HCT116 (cell line): ENCODE results near the gene FRA10AC1. TPM values are rescaled to one million over a fixed set of nuclear protein-coding genes. Genes with fewer than 3 reads are reported as not detected.

Experiments
- ATAC-seq: fragments of 200-7000 bp; cut with Tn5 transposase; 2 replicates; pipeline ENCODE4 v1.9.1; 2020; ENCODE audit warnings: mild to moderate bottlenecking, moderate library complexity
- BruUV-seq: library from RNA; stranded (reverse); fragments of 400-500 nt; replicated peaks from 2 replicates; lab custom pipeline; 2021; lab: Mats Ljungman, UMichigan
- CTCF ChIA-PET: fragments of 300-600 bp; sonication (Branson Sonifier 250); formaldehyde crosslinking; loops from one replicate; lab custom pipeline; 2021; ENCODE audit warnings: antibody characterized with exemption; lab: Charles Lee
- POLR2A ChIA-PET: fragments of 300-600, 350-600 bp; sonication (Branson Sonifier 250); formaldehyde crosslinking; loops from one replicate; lab custom pipeline; 2021; ENCODE audit warnings: antibody characterized with exemption; lab: Charles Lee
- RAD21 ChIA-PET, 2 experiments: fragments of 300-600 bp; sonication (Branson Sonifier 250); formaldehyde crosslinking; loops; one replicate each; lab custom pipeline; 2023; ENCODE audit warnings: low total read pairs in 2 of 2; ENCODE audit not compliant: uncharacterized antibody in 2 of 2, unreplicated experiment in 2 of 2, low non-redundant PET in 1 of 2; lab: Charles Lee
- DNase-seq: peaks from one replicate; pipeline ENCODE4 v3.0.0-alpha.2; 2010; ENCODE audit warnings: low read depth, low spot score
- H2AFZ ChIP-seq: fragments of 200-600 bp; shearing (Covaris generic), sonication (generic); 2 replicates; pipeline ENCODE4 v1.6.1; 2017; ENCODE audit warnings: low read depth, mixed run types, mixed read lengths, antibody characterized with exemption, low read length; ENCODE audit not compliant: poor library complexity, severe bottlenecking
- H3K27ac ChIP-seq: 2 replicates; pipeline ENCODE4 v1.5.1; 2012; ENCODE audit warnings: low read depth, low read length
- H3K27me3 ChIP-seq: fragments of 200-600 bp; sonication (generic); 2 replicates; pipeline ENCODE4 v1.6.1; 2016; ENCODE audit warnings: mixed run types, low read length, mixed read lengths; ENCODE audit not compliant: insufficient read depth
- H3K36me3 ChIP-seq, 2 experiments: fragments of 200-500 bp in 1 of 2; fragments of 200-600 bp in 1 of 2; sonication (Bioruptor generic) in 1 of 2; sonication (generic) in 1 of 2; 2 replicates each; pipeline versions ENCODE4 v1.5.1 to v1.6.1; 2014 to 2016; ENCODE audit warnings: low read length in 2 of 2, inconsistent platforms in 1 of 2, mixed read lengths in 1 of 2, mixed run types in 1 of 2; ENCODE audit not compliant: insufficient read depth in 2 of 2, control insufficient read depth in 1 of 2
- H3K4me1 ChIP-seq, 2 experiments: fragments of 200-600 bp in 1 of 2; sonication (generic) in 1 of 2; 2 replicates each; pipeline versions ENCODE4 v1.5.1 to v1.6.1; 2012 to 2017; ENCODE audit warnings: low read length in 2 of 2, inconsistent platforms in 1 of 2, mild to moderate bottlenecking in 1 of 2, mixed read lengths in 1 of 2, mixed run types in 1 of 2, moderate library complexity in 1 of 2; ENCODE audit not compliant: insufficient read depth in 2 of 2, control insufficient read depth in 1 of 2
- H3K4me2 ChIP-seq: fragments of 200-600 bp; sonication (generic); 2 replicates; pipeline ENCODE4 v1.6.1; 2017; ENCODE audit warnings: mixed run types, low read length, mixed read lengths
- H3K4me3 ChIP-seq, 2 experiments: fragments of 200-600 bp in 1 of 2; sonication (generic) in 1 of 2; replicated peaks in 1 of 2; 2 replicates each; pipeline ENCODE4 v1.5.1; 2011 to 2016; ENCODE audit warnings: low read length in 2 of 2, control low read depth in 1 of 2, low read depth in 1 of 2, mild to moderate bottlenecking in 1 of 2, mixed read lengths in 1 of 2, mixed run types in 1 of 2
- H3K79me2 ChIP-seq: fragments of 200-600 bp; sonication (generic); 2 replicates; pipeline ENCODE4 v1.6.1; 2017; ENCODE audit warnings: mild to moderate bottlenecking, mixed run types, low read length, moderate library complexity, mixed read lengths; ENCODE audit not compliant: insufficient read depth
- H3K9ac ChIP-seq: fragments of 200-600 bp; sonication (generic); 2 replicates; pipeline ENCODE4 v1.6.1; 2016; ENCODE audit warnings: low read length, mixed read lengths
- H3K9me2 ChIP-seq: fragments of 200-600 bp; sonication (generic), shearing (Covaris generic); 2 replicates; pipeline ENCODE4 v1.6.1; 2017; ENCODE audit warnings: mixed run types, mild to moderate bottlenecking, moderate library complexity; ENCODE audit not compliant: insufficient read depth
- H3K9me3 ChIP-seq, 2 experiments: fragments of 200-500 bp in 1 of 2; fragments of 200-600 bp in 1 of 2; sonication (Bioruptor generic) in 1 of 2; sonication (generic) in 1 of 2; 2 replicates each; pipeline ENCODE4 v1.6.1; 2014 to 2017; ENCODE audit warnings: low read length in 2 of 2, mixed read lengths in 2 of 2, inconsistent platforms in 1 of 2, low read depth in 1 of 2, mild to moderate bottlenecking in 1 of 2, mixed run types in 1 of 2, moderate library complexity in 1 of 2; ENCODE audit not compliant: control insufficient read depth in 1 of 2, insufficient read depth in 1 of 2
- H4K20me1 ChIP-seq: fragments of 200-600 bp; sonication (generic), shearing (Covaris generic); 2 replicates; pipeline ENCODE4 v1.6.1; 2017; ENCODE audit warnings: mixed run types, mild to moderate bottlenecking, moderate library complexity; ENCODE audit not compliant: insufficient read depth
- ELF1 ChIP-seq: IDR thresholded peaks from 2 replicates; pipeline ENCODE4 v1.6.1; 2012; ENCODE audit warnings: low read depth, borderline replicate concordance
- EZH2 ChIP-seq: fragments of 200-600 bp; sonication (generic); IDR thresholded peaks from 2 replicates; pipeline ENCODE4 v1.6.1; 2017; ENCODE audit warnings: antibody characterized with exemption, mixed run types
- FOSL1 ChIP-seq: IDR thresholded peaks from 2 replicates; pipeline ENCODE4 v1.6.1; 2012; ENCODE audit warnings: low read depth
- POLR2AphosphoS5 ChIP-seq: IDR thresholded peaks from 2 replicates; pipeline ENCODE4 v1.6.1; 2011; ENCODE audit warnings: mild to moderate bottlenecking, low read depth, low read length, moderate library complexity
- RAD21 ChIP-seq: IDR thresholded peaks from 2 replicates; pipeline ENCODE4 v1.6.1; 2012; ENCODE audit warnings: low read depth, mild to moderate bottlenecking
- REST ChIP-seq: IDR thresholded peaks from 2 replicates; pipeline ENCODE4 v1.6.1; 2012; ENCODE audit warnings: low read depth
- SP1 ChIP-seq: IDR thresholded peaks from 2 replicates; pipeline ENCODE4 v1.6.1; 2012; ENCODE audit warnings: low read depth
- YY1 ChIP-seq: IDR thresholded peaks from 2 replicates; pipeline ENCODE4 v1.6.1; 2011; ENCODE audit warnings: low read length, low read depth, moderate library complexity, mild to moderate bottlenecking; ENCODE audit not compliant: insufficient replicate concordance; ENCODE audit errors: extremely low read depth
- ZNF274 ChIP-seq: fragments of 200-500 bp; sonication (Bioruptor generic); IDR thresholded peaks from 2 replicates; pipeline ENCODE4 v1.6.1; 2014; ENCODE audit warnings: mild to moderate bottlenecking, low read depth, low read length, inconsistent platforms
- intact Hi-C: fragments of 100-400 bp; cut with micrococcal nuclease; formaldehyde crosslinking; loops from 2 replicates; pipeline ENCODE4 v1.10.0; 2022
- total RNA-seq: library from RNA; stranded (reverse); gene quantifications from one replicate; pipeline ENCODE4 v1.2.1, GENCODE V29; 2021; ENCODE audit not compliant: unreplicated experiment
- TF ChIP-seq, protein P1 (sequence below): IDR thresholded peaks from 2 replicates; pipeline ENCODE4 v1.6.1; 2011; ENCODE audit warnings: mild to moderate bottlenecking, low read length, moderate library complexity; ENCODE audit not compliant: insufficient replicate concordance; ENCODE audit errors: extremely low read depth

The FRA10AC1 gene
- total RNA-seq, 1 experiment from 2014 or later = 21.9 TPM

- CTCF ChIA-PET = no interaction called here
- TF ChIP-seq FOSL1 = no peak
- no peak for TF ChIP-seq REST
- TF ChIP-seq ZNF274 = no peak
Measured at GRCh38 chr10:93719901-93720300, 17.5 kb upstream of the FRA10AC1 start.

DNA sequence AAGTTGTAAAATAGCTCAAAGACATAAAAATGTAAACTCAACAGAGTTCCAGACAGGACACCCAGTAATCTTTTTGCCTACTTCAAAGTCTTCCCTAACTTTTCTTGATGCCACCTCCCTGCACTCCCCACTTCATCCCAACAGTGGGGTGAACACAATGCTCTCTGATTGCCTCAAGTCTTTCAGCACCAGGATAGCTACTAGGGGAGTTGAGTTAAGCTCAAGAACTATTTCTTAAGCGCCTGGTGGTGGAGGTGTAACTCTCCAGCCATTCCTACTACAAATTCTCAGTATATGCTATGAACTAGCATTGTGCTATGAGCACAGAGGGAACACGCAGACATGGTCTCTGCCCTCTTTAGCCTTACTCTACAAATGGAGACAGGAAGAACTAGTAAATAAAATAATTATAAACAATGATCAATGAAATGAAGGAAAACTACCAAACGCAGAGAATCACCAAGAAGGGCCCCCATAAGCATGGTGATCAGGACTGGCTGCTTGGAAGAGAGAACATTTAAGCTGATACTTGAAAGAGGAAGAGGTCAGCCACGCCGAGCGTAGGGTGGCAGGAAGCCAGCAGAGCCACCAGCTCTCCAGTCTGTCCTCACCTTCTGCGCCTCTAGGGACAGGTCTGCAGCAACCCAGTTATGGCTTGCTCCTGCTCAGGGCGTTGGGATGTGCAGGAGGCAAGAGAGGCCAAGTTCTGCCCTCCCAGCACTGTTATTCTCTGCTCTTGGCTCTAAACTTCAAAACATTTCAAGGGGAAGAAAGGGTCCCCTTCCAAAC is 16.7 kb upstream of the FRA10AC1 start:
- ChIA-PET CTCF (no interaction called here), RAD21 (no interaction called here), POLR2A (no interaction called here)
- 0 out of 2 replicates have a peak, but pooled peaks cover 5% of the 10 kb centered on the region for H3K9me2 ChIP-seq
- intact Hi-C loops = no loop called here
- H3K9ac ChIP-seq = no peak overlapping the region
- H3K27me3 ChIP-seq = no peaks in the 10 kb centered on the region
- ATAC-seq (no peak), DNase-seq (no peak)
- H3K4me3 ChIP-seq = no peak overlapping the region
- no peaks in the 10 kb centered on the region for H4K20me1 ChIP-seq
- no peaks in the 10 kb centered on the region for H3K79me2 ChIP-seq
- no peaks in the 10 kb centered on the region for H3K36me3 ChIP-seq
- H3K4me1 ChIP-seq = no peaks in the 10 kb centered on the region
- no TSS peak for BruUV-seq
- no peak overlapping the region for H3K27ac ChIP-seq
- H2AFZ ChIP-seq = no peak overlapping the region
- no peak overlapping the region for H3K4me2 ChIP-seq
- no peaks in the 10 kb centered on the region for H3K9me3 ChIP-seq
- TF ChIP-seq ZNF274 = no peak
- TF ChIP-seq YY1 = no peak
- no peak for TF ChIP-seq SP1
- TF ChIP-seq ELF1 = no peak
- no peak for TF ChIP-seq RAD21
- no peak for TF ChIP-seq POLR2AphosphoS5
- TF ChIP-seq EZH2 = no peak
- TF ChIP-seq, protein P1, sequence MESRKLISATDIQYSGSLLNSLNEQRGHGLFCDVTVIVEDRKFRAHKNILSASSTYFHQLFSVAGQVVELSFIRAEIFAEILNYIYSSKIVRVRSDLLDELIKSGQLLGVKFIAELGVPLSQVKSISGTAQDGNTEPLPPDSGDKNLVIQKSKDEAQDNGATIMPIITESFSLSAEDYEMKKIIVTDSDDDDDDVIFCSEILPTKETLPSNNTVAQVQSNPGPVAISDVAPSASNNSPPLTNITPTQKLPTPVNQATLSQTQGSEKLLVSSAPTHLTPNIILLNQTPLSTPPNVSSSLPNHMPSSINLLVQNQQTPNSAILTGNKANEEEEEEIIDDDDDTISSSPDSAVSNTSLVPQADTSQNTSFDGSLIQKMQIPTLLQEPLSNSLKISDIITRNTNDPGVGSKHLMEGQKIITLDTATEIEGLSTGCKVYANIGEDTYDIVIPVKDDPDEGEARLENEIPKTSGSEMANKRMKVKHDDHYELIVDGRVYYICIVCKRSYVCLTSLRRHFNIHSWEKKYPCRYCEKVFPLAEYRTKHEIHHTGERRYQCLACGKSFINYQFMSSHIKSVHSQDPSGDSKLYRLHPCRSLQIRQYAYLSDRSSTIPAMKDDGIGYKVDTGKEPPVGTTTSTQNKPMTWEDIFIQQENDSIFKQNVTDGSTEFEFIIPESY = no peak

More at GRCh38 chr10:93719901-93720300, 17.5 kb upstream of the FRA10AC1 start:
- Histone ChIP-seq H3K27me3 (0 out of 2 replicates have a peak, but pooled peaks cover 3% of the 10 kb centered on the region), H3K9me3 (no peaks in the 10 kb centered on the region), H3K9ac (no peak overlapping the region), H3K27ac (no peak overlapping the region), H2AFZ (no peak overlapping the region), H3K79me2 (no peaks in the 10 kb centered on the region), H3K36me3 (no peaks in the 10 kb centered on the region), H4K20me1 (no peaks in the 10 kb centered on the region), H3K4me2 (no peak overlapping the region), H3K9me2 (0 out of 2 replicates have a peak, but pooled peaks cover 5% of the 10 kb centered on the region), H3K4me3 (no peak overlapping the region), H3K4me1 (no peaks in the 10 kb centered on the region)
- ATAC-seq = no peak
- BruUV-seq = no TSS peak
- no peak for DNase-seq
- ChIA-PET POLR2A (no interaction called here), RAD21 (no interaction called here)
- intact Hi-C loops = no loop called here
